GM21526 (cell line): ENCODE data around the gene DGKG.

ENCODE experiments used
- ATAC-seq: cut with Tn5 transposase; IDR thresholded peaks from one replicate; pipeline ENCODE4 v1.9.1; 2021; ENCODE audit warnings: moderate library complexity; ENCODE audit not compliant: unreplicated experiment, low FRiP score

The DGKG gene

GRCh38 chr3:186281176-186281575 is 80.9 kb downstream of the DGKG start:
- no peak for ATAC-seq

GRCh38 chr3:186280737-186281136 is 81.3 kb downstream of the DGKG start:
- no peak for ATAC-seq

GRCh38 chr3:186277268-186277909 is 84.6 kb downstream of the DGKG start:
- no peak for ATAC-seq

- ATAC-seq, result no peak
Observed at GRCh38 chr3:186275436-186275835, 86.6 kb downstream of the DGKG start.

GRCh38 chr3:186273586-186273985 is 88.4 kb downstream of the DGKG start:
- ATAC-seq, result no peak

GRCh38 chr3:186270701-186271100 is 91.3 kb downstream of the DGKG start:
- ATAC-seq, result no peak

GRCh38 chr3:186268616-186269448 is 93.2 kb downstream of the DGKG start:
- no peak for ATAC-seq

- ATAC-seq, result no peak
Observed at GRCh38 chr3:186267758-186268157, 94.3 kb downstream of the DGKG start.

GRCh38 chr3:186264608-186265400 is 97.2 kb downstream of the DGKG start:
- ATAC-seq, result no peak

- no peak for ATAC-seq
Observed at GRCh38 chr3:186261638-186262037, 100.4 kb downstream of the DGKG start.

- ATAC-seq, result no peak
Observed at GRCh38 chr3:186260726-186261125, 101.3 kb downstream of the DGKG start.

- peak; percentile 62 for ATAC-seq
Observed at GRCh38 chr3:186259612-186260383, 102.2 kb downstream of the DGKG start.

GRCh38 chr3:186258968-186259367 is 103.1 kb downstream of the DGKG start:
- no peak for ATAC-seq

GRCh38 chr3:186257866-186258265 is 104.2 kb downstream of the DGKG start:
- no peak for ATAC-seq

- ATAC-seq, result no peak
Observed at GRCh38 chr3:186255703-186256331, 106.2 kb downstream of the DGKG start.

- ATAC-seq, result peak; percentile 57
Observed at GRCh38 chr3:186254676-186255650, 107.1 kb downstream of the DGKG start.

- ATAC-seq, result no peak
Observed at GRCh38 chr3:186251948-186252619, 110.0 kb downstream of the DGKG start.

- ATAC-seq, result no peak
Observed at GRCh38 chr3:186248850-186249249, 113.2 kb downstream of the DGKG start.
